Measurements from ENCODE around the gene SEC61A2. TPM values are rescaled to one million over a fixed set of nuclear protein-coding genes. Genes with fewer than 3 reads are reported as not detected.
"Not testable (repeated sequence)": the region's sequence is repeated elsewhere in the genome, so short reads cannot be mapped to it uniquely, and the experiment has no call there.

The SEC61A2 gene
- total RNA-seq, 1 donor, result 6.7 TPM

GRCh38 chr10:12158111-12158510, 28.6 kb downstream of the SEC61A2 start:
- no peak for DNase-seq (ENCODE audit: low read depth in 2 of 3, low spot score in 2 of 3)

GRCh38 chr10:12160664-12161063, 31.2 kb downstream of the SEC61A2 start:
- DNase-seq (ENCODE audit: low read depth in 2 of 3, low spot score in 2 of 3), result no peak

GRCh38 chr10:12162927-12163326, 33.5 kb downstream of the SEC61A2 start:
- no peak for DNase-seq (ENCODE audit: low read depth in 2 of 3, low spot score in 2 of 3)

- no peak for DNase-seq (ENCODE audit: low read depth in 2 of 3, low spot score in 2 of 3)
Measured at GRCh38 chr10:12164085-12164484, 34.6 kb downstream of the SEC61A2 start.

- no peak for DNase-seq (ENCODE audit: low read depth in 2 of 3, low spot score in 2 of 3)
Measured at GRCh38 chr10:12165036-12165435, 35.6 kb downstream of the SEC61A2 start.

GRCh38 chr10:12165999-12166775, 36.7 kb downstream of the SEC61A2 start:
- no peak for DNase-seq (ENCODE audit: low read depth in 2 of 3, low spot score in 2 of 3)

GRCh38 chr10:12171512-12171911, 42.0 kb downstream of the SEC61A2 start:
- not testable (repeated sequence) for DNase-seq (ENCODE audit: low read depth in 2 of 3, low spot score in 2 of 3)

GRCh38 chr10:12177642-12178041, 48.2 kb downstream of the SEC61A2 start:
- no peak for DNase-seq (ENCODE audit: low read depth in 2 of 3, low spot score in 2 of 3)

GRCh38 chr10:12179606-12180170, 50.2 kb downstream of the SEC61A2 start:
- no peak for DNase-seq (ENCODE audit: low read depth in 2 of 3, low spot score in 2 of 3)

GRCh38 chr10:12180221-12180974, 50.9 kb downstream of the SEC61A2 start:
- DNase-seq (ENCODE audit: low read depth in 2 of 3, low spot score in 2 of 3), result no peak

GRCh38 chr10:12181065-12181775, 51.7 kb downstream of the SEC61A2 start:
- DNase-seq (ENCODE audit: low read depth in 2 of 3, low spot score in 2 of 3), result peak in 2 of 3 donors; percentile 80 to 91

- DNase-seq (ENCODE audit: low read depth in 2 of 3, low spot score in 2 of 3), result no peak
Measured at GRCh38 chr10:12184165-12184564, 54.7 kb downstream of the SEC61A2 start.

- DNase-seq (ENCODE audit: low read depth in 2 of 3, low spot score in 2 of 3), result peak in 2 of 3 donors; percentile 26 to 40
Measured at GRCh38 chr10:12186323-12186722, 56.8 kb downstream of the SEC61A2 start.

- no peak for DNase-seq (ENCODE audit: low read depth in 2 of 3, low spot score in 2 of 3)
Measured at GRCh38 chr10:12187321-12187905, 57.9 kb downstream of the SEC61A2 start.

GRCh38 chr10:12188656-12189055, 59.2 kb downstream of the SEC61A2 start:
- no peak for DNase-seq (ENCODE audit: low read depth in 2 of 3, low spot score in 2 of 3)

GRCh38 chr10:12189426-12189825, 59.9 kb downstream of the SEC61A2 start:
- no peak for DNase-seq (ENCODE audit: low read depth in 2 of 3, low spot score in 2 of 3)

GRCh38 chr10:12191715-12192114, 62.2 kb downstream of the SEC61A2 start:
- no peak for DNase-seq (ENCODE audit: low read depth in 2 of 3, low spot score in 2 of 3)

GRCh38 chr10:12193193-12193592, 63.7 kb downstream of the SEC61A2 start:
- DNase-seq (ENCODE audit: low read depth in 2 of 3, low spot score in 2 of 3), result no peak

- DNase-seq (ENCODE audit: low read depth in 2 of 3, low spot score in 2 of 3), result peak in 1 of 3 donors; percentile 30
Measured at GRCh38 chr10:12194752-12195271, 65.3 kb downstream of the SEC61A2 start.

- DNase-seq (ENCODE audit: low read depth in 2 of 3, low spot score in 2 of 3), result no peak
Measured at GRCh38 chr10:12195281-12195602, 65.8 kb downstream of the SEC61A2 start.
